CD14-positive monocyte (primary cell): ENCODE measurements around the gene PPM1H. TPM values are rescaled to one million over a fixed set of nuclear protein-coding genes. Genes with fewer than 3 reads are reported as not detected.

Experiments used
- DNase-seq, 3 donors: peaks; one replicate each; pipeline ENCODE4 v3.0.0-alpha.2; 2011 to 2022
- H2AFZ ChIP-seq: 2 replicates; pipeline ENCODE4 v1.6.0; 2012; ENCODE audit warnings: mild to moderate bottlenecking, low read depth, low read length, inconsistent platforms; ENCODE audit not compliant: insufficient read depth, poor library complexity, severe bottlenecking
- H3K27ac ChIP-seq, 2 donors: 1 replicate in 1 of 2; 2 replicates in 1 of 2; pipeline ENCODE4 v1.5.1; 2012 to 2013; ENCODE audit warnings: low read length in 2 of 2, control low read depth in 1 of 2, inconsistent platforms in 1 of 2, low read depth in 1 of 2, mild to moderate bottlenecking in 1 of 2
- H3K27me3 ChIP-seq, 2 donors: one replicate each; pipeline versions ENCODE4 v1.6.0 to v1.6.1; 2011 to 2013; ENCODE audit warnings: low read length in 2 of 2; ENCODE audit not compliant: control insufficient read depth in 2 of 2, insufficient read depth in 2 of 2
- H3K36me3 ChIP-seq, 2 donors: replicated peaks in 1 of 2; 1 replicate in 1 of 2; 2 replicates in 1 of 2; pipeline versions ENCODE4 v1.5.1 to v1.6.1; 2012 to 2013; ENCODE audit warnings: low read length in 2 of 2, control low read depth in 1 of 2, inconsistent platforms in 1 of 2, mild to moderate bottlenecking in 1 of 2; ENCODE audit not compliant: insufficient read depth in 2 of 2, control insufficient read depth in 1 of 2
- H3K4me1 ChIP-seq, 2 donors: 1 replicate in 1 of 2; 2 replicates in 1 of 2; pipeline versions ENCODE4 v1.5.1 to v1.6.1; 2012 to 2013; ENCODE audit warnings: low read length in 2 of 2, control low read depth in 1 of 2, inconsistent platforms in 1 of 2, mild to moderate bottlenecking in 1 of 2, moderate library complexity in 1 of 2; ENCODE audit not compliant: insufficient read depth in 2 of 2, control insufficient read depth in 1 of 2
- H3K4me2 ChIP-seq: replicated peaks from 2 replicates; pipeline ENCODE3; 2012; ENCODE audit warnings: low read length, moderate library complexity, mild to moderate bottlenecking; ENCODE audit not compliant: poor library complexity, severe bottlenecking; ENCODE audit errors: extremely low read depth
- H3K4me3 ChIP-seq, 3 experiments: fragments of 200-600 bp in 1 of 3; sonication (generic) in 1 of 3; replicated peaks in 1 of 3; 1 replicate in 2 of 3; 2 replicates in 1 of 3; pipeline ENCODE4 v1.5.1; 2011 to 2013; ENCODE audit warnings: low read length in 3 of 3, mild to moderate bottlenecking in 3 of 3, control low read depth in 2 of 3, low read depth in 2 of 3, inconsistent platforms in 1 of 3, moderate library complexity in 1 of 3
- H3K79me2 ChIP-seq: 2 replicates; pipeline ENCODE4 v1.6.0; 2012; ENCODE audit warnings: mild to moderate bottlenecking, control low read depth, inconsistent platforms, low read length, moderate library complexity; ENCODE audit not compliant: insufficient read depth
- H3K9ac ChIP-seq: 2 replicates; pipeline ENCODE4 v1.6.0; 2017; ENCODE audit warnings: low read length, mild to moderate bottlenecking; ENCODE audit not compliant: insufficient read depth, poor library complexity, severe bottlenecking
- H3K9me3 ChIP-seq, 2 donors: replicated peaks in 1 of 2; 1 replicate in 1 of 2; 2 replicates in 1 of 2; pipeline versions ENCODE4 v1.5.1 to v1.6.1; 2012 to 2013; ENCODE audit warnings: low read length in 2 of 2, control low read depth in 1 of 2; ENCODE audit not compliant: control insufficient read depth in 1 of 2, insufficient read depth in 1 of 2
- H4K20me1 ChIP-seq: 2 replicates; pipeline ENCODE4 v1.6.0; 2012; ENCODE audit warnings: mild to moderate bottlenecking, low read length, control low read depth, moderate library complexity; ENCODE audit not compliant: insufficient read depth
- H3K27ac Mint-ChIP-seq, 7 donors: one replicate each; pipeline ENCODE4 v1.8.0; 2020; ENCODE audit warnings: mild to moderate bottlenecking in 7 of 7, mixed read lengths in 7 of 7, moderate library complexity in 6 of 7, inconsistent platforms in 2 of 7
- H3K27me3 Mint-ChIP-seq, 3 donors: one replicate each; pipeline ENCODE4 v1.8.0; 2021 to 2022; ENCODE audit warnings: low read depth in 3 of 3, mild to moderate bottlenecking in 3 of 3, mixed read lengths in 3 of 3, moderate library complexity in 3 of 3, inconsistent platforms in 1 of 3
- H3K36me3 Mint-ChIP-seq, 2 donors: one replicate each; pipeline ENCODE4 v1.8.0; 2020; ENCODE audit warnings: mixed read lengths in 2 of 2, inconsistent platforms in 1 of 2, mild to moderate bottlenecking in 1 of 2
- H3K4me1 Mint-ChIP-seq: one replicate; pipeline ENCODE4 v1.8.0; 2020; ENCODE audit warnings: mild to moderate bottlenecking, mixed read lengths
- H3K4me3 Mint-ChIP-seq, 2 donors: one replicate each; pipeline ENCODE4 v1.8.0; 2020; ENCODE audit warnings: mild to moderate bottlenecking in 2 of 2, mixed read lengths in 2 of 2, moderate library complexity in 1 of 2
- H3K9me3 Mint-ChIP-seq, 7 donors: one replicate each; pipeline ENCODE4 v1.8.0; 2020 to 2022; ENCODE audit warnings: mixed read lengths in 7 of 7, mild to moderate bottlenecking in 6 of 7, moderate library complexity in 6 of 7, inconsistent platforms in 2 of 7
- CTCF ChIP-seq: fragments of 200-600 bp; IDR thresholded peaks from one replicate; pipeline ENCODE4 v1.8.0; 2022; ENCODE audit warnings: antibody characterized with exemption, mild to moderate bottlenecking
- WGBS: methylation state at CpG from one replicate; pipeline ENCODE4 v1.1.5; 2013; ENCODE audit warnings: missing lambda C conversion rate; ENCODE audit not compliant: insufficient coverage; 5-methylcytosine and 5-hydroxymethylcytosine counted together
- intact Hi-C, 2 donors: fragments of 100-400 bp; cut with micrococcal nuclease; formaldehyde crosslinking; loops; one replicate each; pipeline versions ENCODE4 v1.15.0 to v1.15.1; 2023
- polyA plus RNA-seq, 3 donors: library from polyadenylated mRNA; depleted of rRNA in 1 of 3; unstranded in 2 of 3; stranded (reverse) in 1 of 3; fragments of 300-500 nt in 2 of 3; fragments of >200 nt in 1 of 3; fragmentation: Illumina TruSeq in 2 of 3; gene quantifications; 1 replicate in 2 of 3; 2 replicates in 1 of 3; pipeline ENCODE4 v1.2.3, GENCODE V29; 2012 to 2021

The PPM1H gene
- polyA plus RNA-seq, 3 donors = 1.5 to 2.8 (median 1.9) TPM

- peak; percentile 33 to 69 (median 61) for DNase-seq
- peaks cover 0 to 2% (median 1%) of the 10 kb centered on the region in 3 donors for H3K27me3 Mint-ChIP-seq
- H3K4me3 ChIP-seq = no peak overlapping the region
- H3K79me2 ChIP-seq = no peaks in the 10 kb centered on the region
- H3K4me1 Mint-ChIP-seq = no peaks in the 10 kb centered on the region
- intact Hi-C loops = loop anchor here in 1 of 2 donors (5.0 kb wide), 1 partner anchor 217 kb away; no protein-coding TSS in a partner anchor
- peaks cover 0 to under 1% of the 10 kb centered on the region in 2 donors for H3K4me1 ChIP-seq
- WGBS = no CpG with 5 or more reads among the region's 2 CpGs
- no peaks in the 10 kb centered on the region for H3K36me3 ChIP-seq
- peaks cover 0 to 2% (median 0%) of the 10 kb centered on the region in 7 donors for H3K9me3 Mint-ChIP-seq
- H4K20me1 ChIP-seq = no peaks in the 10 kb centered on the region
- H3K9me3 ChIP-seq = no peaks in the 10 kb centered on the region
- peak; percentile 96 for TF ChIP-seq CTCF
- no peak overlapping the region for H3K4me3 Mint-ChIP-seq
- H3K4me2 ChIP-seq = no peak overlapping the region
- H2AFZ ChIP-seq = no peak overlapping the region
- H3K27ac ChIP-seq = no peak overlapping the region
- peaks cover 7 to 12% of the 10 kb centered on the region in 2 donors for H3K36me3 Mint-ChIP-seq
- no peaks in the 10 kb centered on the region for H3K27me3 ChIP-seq
- peak overlapping the region in 1 of 7 donors; percentile 20 for H3K27ac Mint-ChIP-seq
- H3K9ac ChIP-seq = no peak overlapping the region
Measured at GRCh38 chr12:62799126-62799736, 135.7 kb downstream of the PPM1H start.

GRCh38 chr12:62794218-62794583, 140.7 kb downstream of the PPM1H start:
- Mint-ChIP-seq H3K27me3 (peaks cover 0 to 2% (median 0%) of the 10 kb centered on the region in 3 donors), H3K27ac (peak overlapping the region in 2 of 7 donors; percentile 41 to 53), H3K4me3 (no peak overlapping the region), H3K9me3 (peaks cover 0 to 2% (median 0%) of the 10 kb centered on the region in 7 donors), H3K4me1 (peaks cover 18% of the 10 kb centered on the region), H3K36me3 (peaks cover 2 to 4% of the 10 kb centered on the region in 2 donors)
- H3K9me3 ChIP-seq = no peaks in the 10 kb centered on the region
- no peaks in the 10 kb centered on the region for H4K20me1 ChIP-seq
- no peak for DNase-seq
- H3K27me3 ChIP-seq = no peaks in the 10 kb centered on the region
- H3K4me2 ChIP-seq = no peak overlapping the region
- H3K9ac ChIP-seq = no peak overlapping the region
- no peak overlapping the region for H2AFZ ChIP-seq
- peak; percentile 49 for TF ChIP-seq CTCF
- no peaks in the 10 kb centered on the region for H3K79me2 ChIP-seq
- WGBS = no CpG with 5 or more reads among the region's 1 CpG
- no peak overlapping the region for H3K27ac ChIP-seq
- H3K36me3 ChIP-seq = no peaks in the 10 kb centered on the region
- peaks cover 11 to 18% of the 10 kb centered on the region in 2 donors for H3K4me1 ChIP-seq
- no peak overlapping the region for H3K4me3 ChIP-seq
- intact Hi-C loops = loop anchor here in 1 of 2 donors (5.0 kb wide), 2 partner anchors 192 to 212 kb away; no protein-coding TSS in a partner anchor
